GM12878 (cell line): ENCODE measurements around the gene ADAMTSL1. TPM values are rescaled to one million over a fixed set of nuclear protein-coding genes. Genes with fewer than 3 reads are reported as not detected.

Source experiments
- ATAC-seq: fragments of 200-7000 bp; cut with Tn5 transposase; 3 replicates; pipeline ENCODE4 v1.9.1; 2020; ENCODE audit warnings: mild to moderate bottlenecking, moderate library complexity
- BruUV-seq: library from RNA; stranded (reverse); fragments of 400-500 nt; replicated peaks from 2 replicates; lab custom pipeline; 2021; lab: Mats Ljungman, UMichigan
- CTCF ChIA-PET: fragments of 300-600 bp; sonication (Branson Sonifier 250); formaldehyde crosslinking; extraction: SDS; loops from one replicate; lab custom pipeline; 2021; ENCODE audit warnings: inconsistent platforms; lab: Yijun Ruan, JAX
- POLR2A ChIA-PET: fragments of 350-600 bp; formaldehyde crosslinking; extraction: SDS; loops from one replicate; lab custom pipeline; 2021; ENCODE audit warnings: inconsistent platforms; lab: Charles Lee
- RAD21 ChIA-PET: fragments of 300-600 bp; sonication (Branson Sonifier 250); formaldehyde crosslinking; loops from one replicate; lab custom pipeline; 2023; ENCODE audit warnings: antibody characterized with exemption; ENCODE audit not compliant: unreplicated experiment; lab: Charles Lee
- SMC1A ChIA-PET: fragments of 300-600 bp; sonication (Branson Sonifier 250); formaldehyde crosslinking; loops from one replicate; lab custom pipeline; 2023; ENCODE audit not compliant: unreplicated experiment, uncharacterized antibody; lab: Charles Lee
- DNase-seq: peaks from one replicate; pipeline ENCODE4 v3.0.0-alpha.2; 2011; ENCODE audit warnings: low read depth, low spot score
- FAIRE-seq: peaks from 3 replicates; lab custom pipeline; 2011; peaks lifted over from hg19 to GRCh38; lab: Jason Lieb, UNC
- H2AFZ ChIP-seq: 2 replicates; pipeline ENCODE4 v1.6.0; 2011; ENCODE audit warnings: low read depth, low read length, control low read depth; ENCODE audit not compliant: control insufficient read depth
- H3K27ac ChIP-seq: 2 replicates; pipeline ENCODE4 v1.5.1; 2011; ENCODE audit warnings: control low read depth; ENCODE audit not compliant: control insufficient read depth, insufficient read depth
- H3K27me3 ChIP-seq, 2 experiments: replicated peaks in 1 of 2; 2 replicates each; pipeline versions ENCODE4 v1.6.0 to v1.6.1; 2011; ENCODE audit warnings: low read length in 1 of 2; ENCODE audit not compliant: control insufficient read depth in 2 of 2, insufficient read depth in 2 of 2
- H3K36me3 ChIP-seq, 2 experiments: 2 replicates each; pipeline ENCODE4 v1.5.1; 2011; ENCODE audit warnings: low read length in 1 of 2; ENCODE audit not compliant: control insufficient read depth in 2 of 2, insufficient read depth in 2 of 2
- H3K4me1 ChIP-seq: 2 replicates; pipeline ENCODE4 v1.6.1; 2011; ENCODE audit warnings: mild to moderate bottlenecking, low read length, moderate library complexity, mixed read lengths; ENCODE audit not compliant: control insufficient read depth, insufficient read depth
- H3K4me2 ChIP-seq: 2 replicates; pipeline ENCODE4 v1.6.0; 2011; ENCODE audit warnings: control low read depth; ENCODE audit not compliant: control insufficient read depth, insufficient read depth
- H3K4me3 ChIP-seq: fragments of 200-600 bp; sonication (generic); 2 replicates; pipeline ENCODE4 v1.5.1; 2016
- H3K79me2 ChIP-seq: 2 replicates; pipeline ENCODE4 v1.6.0; 2011; ENCODE audit warnings: low read length; ENCODE audit not compliant: control insufficient read depth, insufficient read depth
- H3K9ac ChIP-seq: 2 replicates; pipeline ENCODE4 v1.8.0; 2011; ENCODE audit warnings: low read length, control low read depth, mixed read lengths; ENCODE audit not compliant: control insufficient read depth, insufficient read depth
- H3K9me3 ChIP-seq: replicated peaks from 3 replicates; pipeline ENCODE4 v1.5.1; 2011; ENCODE audit warnings: mild to moderate bottlenecking, low read length; ENCODE audit not compliant: control insufficient read depth, insufficient read depth
- H4K20me1 ChIP-seq: 2 replicates; pipeline ENCODE4 v1.6.0; 2011; ENCODE audit not compliant: control insufficient read depth, insufficient read depth
- BCL11A ChIP-seq: IDR thresholded peaks from 2 replicates; pipeline ENCODE4 v1.6.1; 2011; ENCODE audit warnings: low read depth, low read length
- FOS ChIP-seq: IDR thresholded peaks from 3 replicates; pipeline ENCODE4 v1.6.1; 2011; ENCODE audit warnings: borderline replicate concordance; ENCODE audit not compliant: insufficient read length; ENCODE audit errors: extremely low read depth
- KLF5 ChIP-seq: fragments of 450-650 bp; IDR thresholded peaks from 2 replicates; pipeline ENCODE4 v1.6.1; 2014; ENCODE audit warnings: mild to moderate bottlenecking; ENCODE audit not compliant: partially characterized antibody
- NFXL1 ChIP-seq: fragments of 450-650 bp; IDR thresholded peaks from 2 replicates; pipeline ENCODE4 v1.6.1; 2017; ENCODE audit warnings: antibody characterized with exemption, mild to moderate bottlenecking, borderline replicate concordance
- NRF1 ChIP-seq: conservative IDR thresholded peaks from 2 replicates; pipeline ENCODE4 v1.6.1; 2011; ENCODE audit warnings: mild to moderate bottlenecking, low read depth, low read length, improper control_type of control experiment
- PAX8 ChIP-seq: fragments of 450-650 bp; IDR thresholded peaks from 2 replicates; pipeline ENCODE4 v1.6.1; 2017; ENCODE audit warnings: mild to moderate bottlenecking, moderate library complexity
- POLR2AphosphoS2 ChIP-seq: IDR thresholded peaks from 2 replicates; pipeline ENCODE4 v1.6.1; 2011; ENCODE audit warnings: low read depth, mild to moderate bottlenecking, low read length, improper control_type of control experiment, moderate library complexity
- SUZ12 ChIP-seq: fragments of 200-600 bp; sonication (generic); IDR thresholded peaks from one replicate; pipeline ENCODE4 v1.6.1; 2018; ENCODE audit warnings: antibody characterized with exemption, mild to moderate bottlenecking; ENCODE audit not compliant: unreplicated experiment
- TCF7 ChIP-seq: IDR thresholded peaks from 2 replicates; pipeline ENCODE4 v1.6.1; 2014; ENCODE audit warnings: antibody characterized with exemption, borderline replicate concordance
- WRNIP1 ChIP-seq: IDR thresholded peaks from 2 replicates; pipeline ENCODE4 v1.6.1; 2011; ENCODE audit warnings: low read depth, low read length, improper control_type of control experiment, borderline replicate concordance
- ZZZ3 ChIP-seq: IDR thresholded peaks from 2 replicates; pipeline ENCODE4 v1.6.1; 2011; ENCODE audit warnings: low read depth; ENCODE audit not compliant: control insufficient read depth, insufficient read length
- WGBS: methylation state at CpG from one replicate; pipeline ENCODE4 v1.1.6; 2016; ENCODE audit warnings: low lambda C conversion rate; ENCODE audit not compliant: insufficient replicate concordance, insufficient coverage; ENCODE audit errors: missing lambda C conversion rate; 5-methylcytosine and 5-hydroxymethylcytosine counted together
- in situ Hi-C: fragments of 300-500 bp; cut with MboI; formaldehyde crosslinking; loops from 9 replicates; pipeline ENCODE4 v1.14.3; 2018; ENCODE audit warnings: mixed read lengths
- intact Hi-C: fragments of 100-400 bp; cut with micrococcal nuclease; formaldehyde crosslinking; loops from one replicate; pipeline ENCODE4 v1.14.2; 2022; ENCODE audit not compliant: unreplicated experiment
- polyA plus RNA-seq, 11 experiments: library from polyadenylated mRNA; depleted of rRNA in 4 of 11; unstranded in 6 of 11; stranded (reverse) in 5 of 11; fragments of >200 nt; fragmentation: Nextera tagmentation in 4 of 11; fragmentation: Illumina TruSeq in 1 of 11; extraction: Ambion mirVana in 4 of 11; extraction: Trizol in 1 of 11; gene quantifications; 1 replicate in 1 of 11; 2 replicates in 10 of 11; pipeline versions ENCODE4 v1.2.1 to v1.2.3, GENCODE V29; 2011 to 2016; ENCODE audit warnings: inconsistent platforms in 2 of 11, missing spikeins in 2 of 11, low read depth in 1 of 11
- total RNA-seq, 4 experiments: library from RNA; depleted of rRNA in 3 of 4; stranded (reverse); fragments of >200 nt in 3 of 4; fragmentation: Illumina TruSeq in 1 of 4; extraction: Trizol in 1 of 4; gene quantifications; 2 replicates each; pipeline versions ENCODE4 v1.2.1 to v1.2.3, GENCODE V29; 2013 to 2021
- TF ChIP-seq, protein P1 (sequence below): IDR thresholded peaks from 2 replicates; pipeline ENCODE4 v1.6.1; 2011; ENCODE audit warnings: borderline replicate concordance, low read depth, mild to moderate bottlenecking, moderate library complexity, mixed read lengths, low read length; ENCODE audit not compliant: insufficient read depth; ENCODE audit errors: extremely low read length
- TF ChIP-seq, protein P2 (sequence below): IDR thresholded peaks from 2 replicates; pipeline ENCODE4 v1.6.1; 2012; ENCODE audit warnings: low read depth, low read length, improper control_type of control experiment

Gene ADAMTSL1
- total and polyA plus RNA-seq, 10 of the 15 experiments (the other 5 are each of a cell fraction or from before 2014, with no cell fraction given): 0.01 to 0.10 (median 0.07) TPM; not detected in 6

DNA sequence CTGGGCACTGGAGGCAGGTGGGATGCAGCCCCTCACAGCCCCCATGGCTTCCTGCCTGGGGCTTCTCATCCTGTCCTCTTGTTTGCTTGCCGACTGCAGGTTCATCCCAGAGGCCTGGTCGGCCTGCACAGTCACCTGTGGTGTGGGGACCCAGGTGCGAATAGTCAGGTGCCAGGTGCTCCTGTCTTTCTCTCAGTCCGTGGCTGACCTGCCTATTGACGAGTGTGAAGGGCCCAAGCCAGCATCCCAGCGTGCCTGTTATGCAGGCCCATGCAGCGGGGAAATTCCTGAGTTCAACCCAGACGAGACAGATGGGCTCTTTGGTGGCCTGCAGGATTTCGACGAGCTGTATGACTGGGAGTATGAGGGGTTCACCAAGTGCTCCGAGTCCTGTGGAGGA lies 232.7 kb downstream of the ADAMTSL1 start:
- in situ Hi-C loops (no loop called here), intact Hi-C loops (no loop called here)
- H3K9me3 ChIP-seq: no peaks in the 10 kb centered on the region
- H3K4me1 ChIP-seq: no peaks in the 10 kb centered on the region
- ChIA-PET CTCF (interaction anchor here (1.6 kb wide), 1 partner anchor 19 kb away, joined by 4 read pairs; no protein-coding TSS in a partner anchor), RAD21 (no interaction called here), POLR2A (no interaction called here), SMC1A (interaction anchor here (1.3 kb wide), 1 partner anchor 322 kb away, joined by 3 read pairs; no protein-coding TSS in a partner anchor)
- H3K27ac ChIP-seq: no peak overlapping the region
- H3K9ac ChIP-seq: no peak overlapping the region
- DNase-seq (no peak), ATAC-seq (no peak)
- H2AFZ ChIP-seq: no peak overlapping the region
- H3K27me3 ChIP-seq: peaks cover 0 to 4% of the 10 kb centered on the region in 2 experiments; a peak in 1 of 4 replicates
- BruUV-seq: no TSS peak
- no peaks in the 10 kb centered on the region for H3K36me3 ChIP-seq
- no peak overlapping the region for H3K4me3 ChIP-seq
- H3K4me2 ChIP-seq: no peak overlapping the region
- TF ChIP-seq KLF5 (no peak), POLR2AphosphoS2 (no peak), BCL11A (no peak), TCF7 (no peak), PAX8 (no peak), WRNIP1 (no peak), NFXL1 (no peak), NRF1 (no peak), ZZZ3 (no peak), SUZ12 (no peak), FOS (no peak)
- TF ChIP-seq, protein P1, sequence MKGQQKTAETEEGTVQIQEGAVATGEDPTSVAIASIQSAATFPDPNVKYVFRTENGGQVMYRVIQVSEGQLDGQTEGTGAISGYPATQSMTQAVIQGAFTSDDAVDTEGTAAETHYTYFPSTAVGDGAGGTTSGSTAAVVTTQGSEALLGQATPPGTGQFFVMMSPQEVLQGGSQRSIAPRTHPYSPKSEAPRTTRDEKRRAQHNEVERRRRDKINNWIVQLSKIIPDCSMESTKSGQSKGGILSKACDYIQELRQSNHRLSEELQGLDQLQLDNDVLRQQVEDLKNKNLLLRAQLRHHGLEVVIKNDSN: no peak
- TF ChIP-seq, protein P2, sequence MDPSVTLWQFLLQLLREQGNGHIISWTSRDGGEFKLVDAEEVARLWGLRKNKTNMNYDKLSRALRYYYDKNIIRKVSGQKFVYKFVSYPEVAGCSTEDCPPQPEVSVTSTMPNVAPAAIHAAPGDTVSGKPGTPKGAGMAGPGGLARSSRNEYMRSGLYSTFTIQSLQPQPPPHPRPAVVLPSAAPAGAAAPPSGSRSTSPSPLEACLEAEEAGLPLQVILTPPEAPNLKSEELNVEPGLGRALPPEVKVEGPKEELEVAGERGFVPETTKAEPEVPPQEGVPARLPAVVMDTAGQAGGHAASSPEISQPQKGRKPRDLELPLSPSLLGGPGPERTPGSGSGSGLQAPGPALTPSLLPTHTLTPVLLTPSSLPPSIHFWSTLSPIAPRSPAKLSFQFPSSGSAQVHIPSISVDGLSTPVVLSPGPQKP: no peak
- TF ChIP-seq, all 136 proteins: peak for 0
- no peak for FAIRE-seq
- Histone ChIP-seq H3K79me2 (no peaks in the 10 kb centered on the region), H4K20me1 (no peaks in the 10 kb centered on the region)
- WGBS: 44% methylated on average over 10 of the region's 11 CpGs
